Karpas-422 (cell line): ENCODE data around the gene NYAP2. TPM values are rescaled to one million over a fixed set of nuclear protein-coding genes. Genes with fewer than 3 reads are reported as not detected.

Experiments
- DNase-seq: peaks from one replicate; pipeline ENCODE4 v3.0.0-alpha.2; 2015
- H2AFZ ChIP-seq: fragments of 200-600 bp; sonication (generic); 2 replicates; pipeline ENCODE4 v1.6.1; 2014; ENCODE audit warnings: antibody characterized with exemption, low read length, mixed read lengths
- H3K27ac ChIP-seq: fragments of 200-600 bp; sonication (generic); 2 replicates; pipeline ENCODE4 v1.5.1; 2014; ENCODE audit warnings: mild to moderate bottlenecking, low read length, moderate library complexity
- H3K27me3 ChIP-seq: fragments of 200-600 bp; sonication (generic); 2 replicates; pipeline ENCODE4 v1.6.1; 2014; ENCODE audit warnings: low read length, mixed read lengths
- H3K36me3 ChIP-seq: fragments of 200-600 bp; sonication (generic); 2 replicates; pipeline ENCODE4 v1.6.1; 2014; ENCODE audit warnings: low read length, mixed read lengths; ENCODE audit not compliant: insufficient read depth
- H3K4me1 ChIP-seq: fragments of 200-600 bp; sonication (generic); 2 replicates; pipeline ENCODE4 v1.6.1; 2014; ENCODE audit warnings: mild to moderate bottlenecking, low read length, mixed read lengths
- H3K4me2 ChIP-seq: fragments of 200-600 bp; sonication (generic); 2 replicates; pipeline ENCODE4 v1.6.1; 2014; ENCODE audit warnings: low read length, low read depth, mild to moderate bottlenecking; ENCODE audit not compliant: poor library complexity, severe bottlenecking
- H3K4me3 ChIP-seq: fragments of 200-600 bp; sonication (generic); 2 replicates; pipeline ENCODE4 v1.5.1; 2014; ENCODE audit warnings: mild to moderate bottlenecking, antibody characterized with exemption, low read length, mixed read lengths
- H3K79me2 ChIP-seq: fragments of 200-600 bp; sonication (generic); 2 replicates; pipeline ENCODE4 v1.6.1; 2014; ENCODE audit warnings: mild to moderate bottlenecking, low read length, mixed read lengths
- H3K9ac ChIP-seq: fragments of 200-600 bp; sonication (generic); 2 replicates; pipeline ENCODE4 v1.6.0; 2014; ENCODE audit warnings: low read length
- H3K9me2 ChIP-seq: fragments of 200-600 bp; sonication (generic), shearing (Covaris generic); replicated peaks from 2 replicates; pipeline ENCODE4 v1.6.0; 2014; ENCODE audit warnings: mild to moderate bottlenecking, low read length, moderate library complexity; ENCODE audit not compliant: insufficient read depth
- H3K9me3 ChIP-seq: fragments of 300-700, 200-600 bp; sonication (generic); 2 replicates; pipeline ENCODE4 v1.6.1; 2014; ENCODE audit warnings: low read length, mixed read lengths
- H4K20me1 ChIP-seq: fragments of 200-600 bp; sonication (generic); 2 replicates; pipeline ENCODE4 v1.6.1; 2014; ENCODE audit warnings: mild to moderate bottlenecking, antibody characterized with exemption, low read length, low read depth; ENCODE audit not compliant: insufficient read depth
- total RNA-seq: library from RNA; depleted of rRNA; stranded (reverse); fragments of >200 nt; shearing (Covaris generic); gene quantifications from 2 replicates; pipeline ENCODE4 v1.2.3, GENCODE V29; 2014; ENCODE audit warnings: low replicate concordance

The NYAP2 gene
- total RNA-seq, 1 experiment from 2014 or later, result not detected

GRCh38 chr2:225434014-225434413 is 34.5 kb downstream of the NYAP2 start:
- no peaks in the 10 kb centered on the region for H3K4me1 ChIP-seq
- H3K4me3 ChIP-seq, result no peak overlapping the region
- no peaks in the 10 kb centered on the region for H3K9me3 ChIP-seq
- H3K27ac ChIP-seq, result no peak overlapping the region
- no peaks in the 10 kb centered on the region for H3K9me2 ChIP-seq
- H4K20me1 ChIP-seq, result no peaks in the 10 kb centered on the region
- no peak for DNase-seq
- no peaks in the 10 kb centered on the region for H3K36me3 ChIP-seq
- no peaks in the 10 kb centered on the region for H3K27me3 ChIP-seq
- H2AFZ ChIP-seq, result no peak overlapping the region
- H3K9ac ChIP-seq, result no peak overlapping the region
- H3K4me2 ChIP-seq, result no peak overlapping the region
- H3K79me2 ChIP-seq, result no peaks in the 10 kb centered on the region

GRCh38 chr2:225437319-225437718 is 37.8 kb downstream of the NYAP2 start:
- H3K9ac ChIP-seq, result no peak overlapping the region
- no peak overlapping the region for H3K4me3 ChIP-seq
- no peak overlapping the region for H3K27ac ChIP-seq
- no peaks in the 10 kb centered on the region for H3K27me3 ChIP-seq
- H3K9me2 ChIP-seq, result no peaks in the 10 kb centered on the region
- no peaks in the 10 kb centered on the region for H3K9me3 ChIP-seq
- no peak overlapping the region for H2AFZ ChIP-seq
- DNase-seq, result no peak
- no peaks in the 10 kb centered on the region for H3K79me2 ChIP-seq
- no peak overlapping the region for H3K4me2 ChIP-seq
- no peaks in the 10 kb centered on the region for H4K20me1 ChIP-seq
- no peaks in the 10 kb centered on the region for H3K36me3 ChIP-seq
- no peaks in the 10 kb centered on the region for H3K4me1 ChIP-seq

- no peaks in the 10 kb centered on the region for H4K20me1 ChIP-seq
- no peak overlapping the region for H2AFZ ChIP-seq
- no peaks in the 10 kb centered on the region for H3K9me2 ChIP-seq
- H3K4me1 ChIP-seq, result no peaks in the 10 kb centered on the region
- no peak overlapping the region for H3K4me2 ChIP-seq
- H3K9me3 ChIP-seq, result no peaks in the 10 kb centered on the region
- H3K27ac ChIP-seq, result no peak overlapping the region
- H3K27me3 ChIP-seq, result no peaks in the 10 kb centered on the region
- H3K79me2 ChIP-seq, result no peaks in the 10 kb centered on the region
- no peaks in the 10 kb centered on the region for H3K36me3 ChIP-seq
- no peak for DNase-seq
- no peak overlapping the region for H3K4me3 ChIP-seq
- H3K9ac ChIP-seq, result no peak overlapping the region
Observed at GRCh38 chr2:225438248-225438647, 38.7 kb downstream of the NYAP2 start.

- Histone ChIP-seq H3K27ac (no peak overlapping the region), H3K9me3 (no peaks in the 10 kb centered on the region), H2AFZ (no peak overlapping the region), H4K20me1 (no peaks in the 10 kb centered on the region), H3K27me3 (no peaks in the 10 kb centered on the region), H3K4me3 (no peak overlapping the region), H3K9me2 (no peaks in the 10 kb centered on the region), H3K9ac (no peak overlapping the region), H3K4me1 (no peaks in the 10 kb centered on the region), H3K79me2 (no peaks in the 10 kb centered on the region), H3K4me2 (no peak overlapping the region), H3K36me3 (no peaks in the 10 kb centered on the region)
- DNase-seq, result no peak
Observed at GRCh38 chr2:225452677-225453076, 53.2 kb downstream of the NYAP2 start.

- DNase-seq, result no peak
- no peaks in the 10 kb centered on the region for H3K9me3 ChIP-seq
- H3K4me3 ChIP-seq, result no peak overlapping the region
- no peaks in the 10 kb centered on the region for H3K79me2 ChIP-seq
- H3K4me1 ChIP-seq, result no peaks in the 10 kb centered on the region
- H3K4me2 ChIP-seq, result no peak overlapping the region
- no peaks in the 10 kb centered on the region for H3K9me2 ChIP-seq
- H3K9ac ChIP-seq, result no peak overlapping the region
- no peak overlapping the region for H2AFZ ChIP-seq
- no peaks in the 10 kb centered on the region for H3K27me3 ChIP-seq
- H3K27ac ChIP-seq, result no peak overlapping the region
- no peaks in the 10 kb centered on the region for H3K36me3 ChIP-seq
- H4K20me1 ChIP-seq, result no peaks in the 10 kb centered on the region
Observed at GRCh38 chr2:225454412-225454811, 54.9 kb downstream of the NYAP2 start.

- no peak overlapping the region for H3K4me2 ChIP-seq
- H3K4me1 ChIP-seq, result no peaks in the 10 kb centered on the region
- no peak overlapping the region for H2AFZ ChIP-seq
- DNase-seq, result no peak
- no peaks in the 10 kb centered on the region for H3K9me2 ChIP-seq
- H3K27me3 ChIP-seq, result no peaks in the 10 kb centered on the region
- H3K9me3 ChIP-seq, result no peaks in the 10 kb centered on the region
- H3K36me3 ChIP-seq, result no peaks in the 10 kb centered on the region
- no peak overlapping the region for H3K27ac ChIP-seq
- H3K79me2 ChIP-seq, result no peaks in the 10 kb centered on the region
- H3K4me3 ChIP-seq, result no peak overlapping the region
- no peaks in the 10 kb centered on the region for H4K20me1 ChIP-seq
- H3K9ac ChIP-seq, result no peak overlapping the region
Observed at GRCh38 chr2:225456619-225457260, 57.2 kb downstream of the NYAP2 start.

GRCh38 chr2:225457482-225457881 is 58.0 kb downstream of the NYAP2 start:
- DNase-seq, result no peak
- Histone ChIP-seq H3K4me2 (no peak overlapping the region), H3K79me2 (no peaks in the 10 kb centered on the region), H3K9ac (no peak overlapping the region), H3K36me3 (no peaks in the 10 kb centered on the region), H3K9me2 (no peaks in the 10 kb centered on the region), H3K4me3 (no peak overlapping the region), H3K9me3 (no peaks in the 10 kb centered on the region), H3K27ac (no peak overlapping the region), H3K27me3 (no peaks in the 10 kb centered on the region), H2AFZ (no peak overlapping the region), H3K4me1 (no peaks in the 10 kb centered on the region), H4K20me1 (no peaks in the 10 kb centered on the region)

GRCh38 chr2:225458431-225459117 is 59.1 kb downstream of the NYAP2 start:
- H3K27ac ChIP-seq, result no peak overlapping the region
- H3K4me3 ChIP-seq, result no peak overlapping the region
- H3K9me3 ChIP-seq, result no peaks in the 10 kb centered on the region
- H3K36me3 ChIP-seq, result no peaks in the 10 kb centered on the region
- H3K9me2 ChIP-seq, result no peaks in the 10 kb centered on the region
- no peaks in the 10 kb centered on the region for H3K27me3 ChIP-seq
- H3K79me2 ChIP-seq, result no peaks in the 10 kb centered on the region
- H3K4me2 ChIP-seq, result no peak overlapping the region
- no peak for DNase-seq
- no peaks in the 10 kb centered on the region for H3K4me1 ChIP-seq
- no peaks in the 10 kb centered on the region for H4K20me1 ChIP-seq
- H2AFZ ChIP-seq, result no peak overlapping the region
- no peak overlapping the region for H3K9ac ChIP-seq
